HepG2 (cell line): Measurements from ENCODE around the gene PCYT2. TPM values are rescaled to one million over a fixed set of nuclear protein-coding genes. Genes with fewer than 3 reads are reported as not detected.

Source experiments
- FOXC1 ChIP-seq: sonication (generic); formaldehyde crosslinking; IDR thresholded peaks from 2 replicates; pipeline ENCODE4 v1.8.0; 2022; ENCODE audit warnings: mild to moderate bottlenecking, missing genetic modification reagents, borderline replicate concordance
- FOXK2 ChIP-seq: fragments of 450-650 bp; IDR thresholded peaks from 2 replicates; pipeline ENCODE4 v1.6.1; 2016
- GFI1 ChIP-seq: sonication (generic); formaldehyde crosslinking; IDR thresholded peaks from 2 replicates; pipeline ENCODE4 v1.5.0; 2020; ENCODE audit warnings: missing genetic modification reagents, mild to moderate bottlenecking, borderline replicate concordance
- GLI4 ChIP-seq: sonication (generic); formaldehyde crosslinking; IDR thresholded peaks from 2 replicates; pipeline ENCODE4 v1.5.1; 2020; ENCODE audit warnings: missing genetic modification reagents, mild to moderate bottlenecking, moderate library complexity, borderline replicate concordance
- SALL1 ChIP-seq: sonication (generic); formaldehyde crosslinking; IDR thresholded peaks from 2 replicates; pipeline ENCODE4 v1.8.0; 2022; ENCODE audit warnings: mild to moderate bottlenecking, missing genetic modification reagents
- ZFP36 ChIP-seq: fragments of 150-350 bp; IDR thresholded peaks from 2 replicates; pipeline ENCODE4 v1.6.1; 2018; ENCODE audit warnings: borderline replicate concordance, low read length, low read depth; ENCODE audit not compliant: partially characterized antibody
- ZKSCAN5 ChIP-seq: sonication (generic); formaldehyde crosslinking; IDR thresholded peaks from 2 replicates; pipeline ENCODE4 v1.5.1; 2020; ENCODE audit warnings: mild to moderate bottlenecking, missing genetic modification reagents
- ZMYM2 ChIP-seq: sonication (generic); formaldehyde crosslinking; IDR thresholded peaks from 2 replicates; pipeline ENCODE4 v1.8.0; 2022; ENCODE audit warnings: mild to moderate bottlenecking, missing genetic modification reagents
- ZNF549 ChIP-seq: sonication (generic); formaldehyde crosslinking; IDR thresholded peaks from 2 replicates; pipeline ENCODE4 v1.5.0; 2020; ENCODE audit warnings: missing genetic modification reagents
- ZNF883 ChIP-seq: sonication (generic); formaldehyde crosslinking; IDR thresholded peaks from 2 replicates; pipeline ENCODE4 v1.5.1; 2020; ENCODE audit warnings: mild to moderate bottlenecking, missing genetic modification reagents; ENCODE audit errors: not compliant biosample characterization
- polyA plus RNA-seq, 8 experiments: library from polyadenylated mRNA; depleted of rRNA in 3 of 8; stranded (reverse) in 7 of 8; unstranded in 1 of 8; fragments of >200 nt; fragmentation: Illumina TruSeq in 4 of 8; extraction: Trizol in 4 of 8; gene quantifications; 2 replicates each; pipeline versions ENCODE4 v1.2.1 to v1.2.3, GENCODE V29; 2011 to 2016; ENCODE audit warnings: low read depth in 4 of 8, missing spikeins in 1 of 8, mixed read lengths in 1 of 8; ENCODE audit not compliant: insufficient read depth in 1 of 8
- total RNA-seq, 5 experiments: library from RNA; depleted of rRNA; stranded (reverse); fragments of >200 nt; fragmentation: Illumina TruSeq; extraction: Trizol; gene quantifications; 2 replicates each; pipeline ENCODE4 v1.2.3, GENCODE V29; 2016; ENCODE audit warnings: low read depth in 1 of 5
- TF ChIP-seq, protein P1 (sequence below): sonication (generic); formaldehyde crosslinking; IDR thresholded peaks from 2 replicates; pipeline ENCODE4 v1.4.0; 2020; ENCODE audit warnings: low read depth, missing genetic modification reagents
- TF ChIP-seq, protein P2 (sequence below): IDR thresholded peaks from 2 replicates; pipeline ENCODE4 v1.6.1; 2016; ENCODE audit warnings: missing compliant biosample characterization, missing genetic modification reagents, borderline replicate concordance
- TF ChIP-seq, protein P3 (sequence below): sonication (generic); formaldehyde crosslinking; IDR thresholded peaks from 2 replicates; pipeline ENCODE4 v1.4.0; 2020; ENCODE audit warnings: mild to moderate bottlenecking, missing genetic modification reagents
- TF ChIP-seq, protein P4 (sequence below): sonication (generic); formaldehyde crosslinking; conservative IDR thresholded peaks from 2 replicates; pipeline ENCODE4 v1.5.0; 2020; ENCODE audit warnings: missing genetic modification reagents
- TF ChIP-seq, protein P5 (sequence below): IDR thresholded peaks from 2 replicates; pipeline ENCODE4 v1.6.1; 2012; ENCODE audit warnings: low read depth, low read length, improper control_type of control experiment
- TF ChIP-seq, protein P6 (sequence below): conservative IDR thresholded peaks from 2 replicates; pipeline ENCODE4 v1.6.1; 2018; ENCODE audit warnings: missing genetic modification reagents

PCYT2 gene
- total and polyA plus RNA-seq, 2 of the 13 experiments (the other 11 are each of a cell fraction or from before 2014, with no cell fraction given): 147 to 297 TPM

DNA sequence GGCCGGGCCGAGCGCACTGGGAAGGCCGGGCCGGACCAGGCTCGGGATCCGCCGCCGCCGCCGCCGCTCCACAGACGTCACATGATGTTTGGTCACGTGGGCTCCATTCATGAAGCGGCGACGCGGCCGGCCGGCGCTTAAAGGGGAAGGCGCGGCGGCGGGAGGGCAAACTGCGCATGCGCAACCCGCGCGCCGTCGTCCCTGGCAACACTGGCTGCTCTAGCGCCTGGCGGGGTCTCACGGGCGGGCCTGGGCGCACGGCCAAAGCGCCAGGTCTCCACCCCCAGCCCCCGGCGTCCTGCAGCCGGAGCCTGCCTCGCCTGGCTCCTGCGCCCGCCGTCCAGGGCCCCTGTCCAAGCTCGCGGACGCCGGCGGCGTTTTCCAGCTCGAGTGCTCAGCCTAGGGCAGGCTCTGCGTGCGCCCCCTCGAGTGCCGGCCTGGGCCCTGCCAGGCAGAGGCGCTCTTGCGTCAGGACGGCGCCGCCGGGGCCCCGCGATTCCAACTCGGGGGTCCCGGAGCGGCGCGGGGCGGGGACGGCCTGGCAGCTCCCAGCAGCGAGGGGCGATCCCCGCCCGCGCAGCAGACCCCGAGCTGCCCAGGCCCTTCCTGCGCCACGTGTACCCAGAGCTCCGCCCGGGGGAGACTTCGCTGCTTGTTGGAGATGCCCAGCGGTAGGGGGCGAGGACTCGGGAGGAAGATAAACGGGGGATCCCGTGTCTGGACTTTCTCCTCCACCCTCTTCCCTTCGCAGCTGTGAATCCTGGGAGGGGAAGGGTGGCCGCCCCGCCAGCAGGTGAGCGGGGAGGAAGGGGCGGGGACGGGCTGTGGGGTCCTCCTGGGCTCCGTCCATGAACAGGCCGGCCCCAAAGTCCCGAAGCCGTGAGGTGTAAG lies 16.7 kb upstream of the PCYT2 start, which contains the start of gene MAFG (continued):
- TF ChIP-seq, protein P1, sequence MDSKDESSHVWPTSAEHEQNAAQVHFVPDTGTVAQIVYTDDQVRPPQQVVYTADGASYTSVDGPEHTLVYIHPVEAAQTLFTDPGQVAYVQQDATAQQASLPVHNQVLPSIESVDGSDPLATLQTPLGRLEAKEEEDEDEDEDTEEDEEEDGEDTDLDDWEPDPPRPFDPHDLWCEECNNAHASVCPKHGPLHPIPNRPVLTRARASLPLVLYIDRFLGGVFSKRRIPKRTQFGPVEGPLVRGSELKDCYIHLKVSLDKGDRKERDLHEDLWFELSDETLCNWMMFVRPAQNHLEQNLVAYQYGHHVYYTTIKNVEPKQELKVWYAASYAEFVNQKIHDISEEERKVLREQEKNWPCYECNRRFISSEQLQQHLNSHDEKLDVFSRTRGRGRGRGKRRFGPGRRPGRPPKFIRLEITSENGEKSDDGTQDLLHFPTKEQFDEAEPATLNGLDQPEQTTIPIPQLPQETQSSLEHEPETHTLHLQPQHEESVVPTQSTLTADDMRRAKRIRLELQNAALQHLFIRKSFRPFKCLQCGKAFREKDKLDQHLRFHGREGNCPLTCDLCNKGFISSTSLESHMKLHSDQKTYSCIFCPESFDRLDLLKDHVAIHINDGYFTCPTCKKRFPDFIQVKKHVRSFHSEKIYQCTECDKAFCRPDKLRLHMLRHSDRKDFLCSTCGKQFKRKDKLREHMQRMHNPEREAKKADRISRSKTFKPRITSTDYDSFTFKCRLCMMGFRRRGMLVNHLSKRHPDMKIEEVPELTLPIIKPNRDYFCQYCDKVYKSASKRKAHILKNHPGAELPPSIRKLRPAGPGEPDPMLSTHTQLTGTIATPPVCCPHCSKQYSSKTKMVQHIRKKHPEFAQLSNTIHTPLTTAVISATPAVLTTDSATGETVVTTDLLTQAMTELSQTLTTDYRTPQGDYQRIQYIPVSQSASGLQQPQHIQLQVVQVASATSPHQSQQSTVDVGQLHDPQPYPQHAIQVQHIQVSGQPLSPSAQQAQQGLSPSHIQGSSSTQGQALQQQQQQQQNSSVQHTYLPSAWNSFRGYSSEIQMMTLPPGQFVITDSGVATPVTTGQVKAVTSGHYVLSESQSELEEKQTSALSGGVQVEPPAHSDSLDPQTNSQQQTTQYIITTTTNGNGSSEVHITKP (CRISPR knock-in tag): no peak
- TF ChIP-seq ZNF883 (peak; percentile 90), GFI1 (peak; percentile 38; the same call in 1 of the 2 replicates), GLI4 (peak; percentile 92), ZKSCAN5 (CRISPR knock-in tag) (no peak), ZNF549 (CRISPR knock-in tag) (no peak), ZFP36 (no peak), FOXC1 (CRISPR knock-in tag) (no peak; the same call in 1 of the 2 replicates), ZMYM2 (peak; percentile 35), FOXK2 (no peak), SALL1 (CRISPR knock-in tag) (peak; percentile 74)
- TF ChIP-seq, protein P2, sequence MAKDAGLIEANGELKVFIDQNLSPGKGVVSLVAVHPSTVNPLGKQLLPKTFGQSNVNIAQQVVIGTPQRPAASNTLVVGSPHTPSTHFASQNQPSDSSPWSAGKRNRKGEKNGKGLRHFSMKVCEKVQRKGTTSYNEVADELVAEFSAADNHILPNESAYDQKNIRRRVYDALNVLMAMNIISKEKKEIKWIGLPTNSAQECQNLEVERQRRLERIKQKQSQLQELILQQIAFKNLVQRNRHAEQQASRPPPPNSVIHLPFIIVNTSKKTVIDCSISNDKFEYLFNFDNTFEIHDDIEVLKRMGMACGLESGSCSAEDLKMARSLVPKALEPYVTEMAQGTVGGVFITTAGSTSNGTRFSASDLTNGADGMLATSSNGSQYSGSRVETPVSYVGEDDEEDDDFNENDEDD (CRISPR knock-in tag): peak; percentile 78
- TF ChIP-seq, protein P3, sequence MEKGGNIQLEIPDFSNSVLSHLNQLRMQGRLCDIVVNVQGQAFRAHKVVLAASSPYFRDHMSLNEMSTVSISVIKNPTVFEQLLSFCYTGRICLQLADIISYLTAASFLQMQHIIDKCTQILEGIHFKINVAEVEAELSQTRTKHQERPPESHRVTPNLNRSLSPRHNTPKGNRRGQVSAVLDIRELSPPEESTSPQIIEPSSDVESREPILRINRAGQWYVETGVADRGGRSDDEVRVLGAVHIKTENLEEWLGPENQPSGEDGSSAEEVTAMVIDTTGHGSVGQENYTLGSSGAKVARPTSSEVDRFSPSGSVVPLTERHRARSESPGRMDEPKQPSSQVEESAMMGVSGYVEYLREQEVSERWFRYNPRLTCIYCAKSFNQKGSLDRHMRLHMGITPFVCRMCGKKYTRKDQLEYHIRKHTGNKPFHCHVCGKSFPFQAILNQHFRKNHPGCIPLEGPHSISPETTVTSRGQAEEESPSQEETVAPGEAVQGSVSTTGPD: no peak
- TF ChIP-seq, protein P4, sequence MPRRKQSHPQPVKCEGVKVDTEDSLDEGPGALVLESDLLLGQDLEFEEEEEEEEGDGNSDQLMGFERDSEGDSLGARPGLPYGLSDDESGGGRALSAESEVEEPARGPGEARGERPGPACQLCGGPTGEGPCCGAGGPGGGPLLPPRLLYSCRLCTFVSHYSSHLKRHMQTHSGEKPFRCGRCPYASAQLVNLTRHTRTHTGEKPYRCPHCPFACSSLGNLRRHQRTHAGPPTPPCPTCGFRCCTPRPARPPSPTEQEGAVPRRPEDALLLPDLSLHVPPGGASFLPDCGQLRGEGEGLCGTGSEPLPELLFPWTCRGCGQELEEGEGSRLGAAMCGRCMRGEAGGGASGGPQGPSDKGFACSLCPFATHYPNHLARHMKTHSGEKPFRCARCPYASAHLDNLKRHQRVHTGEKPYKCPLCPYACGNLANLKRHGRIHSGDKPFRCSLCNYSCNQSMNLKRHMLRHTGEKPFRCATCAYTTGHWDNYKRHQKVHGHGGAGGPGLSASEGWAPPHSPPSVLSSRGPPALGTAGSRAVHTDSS: no peak
- TF ChIP-seq, protein P5, sequence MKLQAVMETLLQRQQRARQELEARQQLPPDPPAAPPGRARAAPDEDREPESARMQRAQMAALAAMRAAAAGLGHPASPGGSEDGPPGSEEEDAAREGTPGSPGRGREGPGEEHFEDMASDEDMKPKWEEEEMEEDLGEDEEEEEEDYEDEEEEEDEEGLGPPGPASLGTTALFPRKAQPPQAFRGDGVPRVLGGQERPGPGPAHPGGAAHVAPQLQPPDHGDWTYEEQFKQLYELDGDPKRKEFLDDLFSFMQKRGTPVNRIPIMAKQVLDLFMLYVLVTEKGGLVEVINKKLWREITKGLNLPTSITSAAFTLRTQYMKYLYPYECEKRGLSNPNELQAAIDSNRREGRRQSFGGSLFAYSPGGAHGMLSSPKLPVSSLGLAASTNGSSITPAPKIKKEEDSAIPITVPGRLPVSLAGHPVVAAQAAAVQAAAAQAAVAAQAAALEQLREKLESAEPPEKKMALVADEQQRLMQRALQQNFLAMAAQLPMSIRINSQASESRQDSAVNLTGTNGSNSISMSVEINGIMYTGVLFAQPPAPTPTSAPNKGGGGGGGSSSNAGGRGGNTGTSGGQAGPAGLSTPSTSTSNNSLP: no peak
- TF ChIP-seq, protein P6, sequence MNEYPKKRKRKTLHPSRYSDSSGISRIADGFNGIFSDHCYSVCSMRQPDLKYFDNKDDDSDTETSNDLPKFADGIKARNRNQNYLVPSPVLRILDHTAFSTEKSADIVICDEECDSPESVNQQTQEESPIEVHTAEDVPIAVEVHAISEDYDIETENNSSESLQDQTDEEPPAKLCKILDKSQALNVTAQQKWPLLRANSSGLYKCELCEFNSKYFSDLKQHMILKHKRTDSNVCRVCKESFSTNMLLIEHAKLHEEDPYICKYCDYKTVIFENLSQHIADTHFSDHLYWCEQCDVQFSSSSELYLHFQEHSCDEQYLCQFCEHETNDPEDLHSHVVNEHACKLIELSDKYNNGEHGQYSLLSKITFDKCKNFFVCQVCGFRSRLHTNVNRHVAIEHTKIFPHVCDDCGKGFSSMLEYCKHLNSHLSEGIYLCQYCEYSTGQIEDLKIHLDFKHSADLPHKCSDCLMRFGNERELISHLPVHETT (CRISPR knock-in tag): peak; percentile 75
